K562 (cell line): ENCODE measurements around the gene HOXC4. TPM values are rescaled to one million over a fixed set of nuclear protein-coding genes. Genes with fewer than 3 reads are reported as not detected.

Experiments used
- ATAC-seq: fragments of 200-7000 bp; cut with Tn5 transposase; 3 replicates; pipeline ENCODE4 v1.9.1; 2020; ENCODE audit warnings: moderate library complexity
- BruUV-seq: library from RNA; stranded (reverse); fragments of 400-500 nt; replicated peaks from 2 replicates; lab custom pipeline; 2021; lab: Mats Ljungman, UMichigan
- CTCF ChIA-PET: fragments of 300-600 bp; formaldehyde crosslinking; extraction: SDS; loops from one replicate; lab custom pipeline; 2021; ENCODE audit warnings: low intra/inter-chr PET ratio; lab: Yijun Ruan, JAX
- POLR2A ChIA-PET: fragments of 300-600, 350-650 bp; sonication (Branson Sonifier 250); formaldehyde crosslinking; extraction: SDS; loops from one replicate; lab custom pipeline; 2021; ENCODE audit warnings: antibody characterized with exemption, inconsistent platforms; lab: Yijun Ruan, JAX
- DNase-seq, 4 experiments: peaks; one replicate each; pipeline versions ENCODE4 v3.0.0 to v3.0.0-alpha.2; 2011 to 2018; ENCODE audit warnings: low spot score in 3 of 4, mixed read lengths in 3 of 4; ENCODE audit errors: extremely low read depth in 1 of 4
- FAIRE-seq: peaks from 2 replicates; lab custom pipeline; 2011; peaks lifted over from hg19 to GRCh38; lab: Jason Lieb, UNC
- H2AFZ ChIP-seq: 2 replicates; pipeline ENCODE4 v1.6.0; 2011; ENCODE audit warnings: low read depth, low read length, control low read depth, inconsistent platforms
- H3K27ac ChIP-seq: fragments of 200-600 bp; 3 replicates; pipeline ENCODE4 v1.8.0; 2011; ENCODE audit warnings: low read depth, mild to moderate bottlenecking, control low read depth, inconsistent platforms, low read length, moderate library complexity, mixed read lengths; ENCODE audit errors: extremely low read depth
- H3K27me3 ChIP-seq, 2 experiments: fragments of 300-600 bp in 1 of 2; 2 replicates in 1 of 2; 3 replicates in 1 of 2; pipeline versions ENCODE4 v1.6.0 to v1.8.0; 2011; ENCODE audit warnings: inconsistent platforms in 2 of 2, low read length in 2 of 2, mild to moderate bottlenecking in 1 of 2, mixed read lengths in 1 of 2, moderate library complexity in 1 of 2; ENCODE audit not compliant: control insufficient read depth in 2 of 2, insufficient read depth in 2 of 2
- H3K36me3 ChIP-seq: fragments of 300-600 bp; 3 replicates; pipeline ENCODE4 v1.8.0; 2011; ENCODE audit warnings: mild to moderate bottlenecking, low read length, inconsistent platforms; ENCODE audit not compliant: control insufficient read depth, insufficient read depth
- H3K4me1 ChIP-seq, 2 experiments: fragments of 200-600 bp in 1 of 2; replicated peaks in 1 of 2; 2 replicates in 1 of 2; 3 replicates in 1 of 2; pipeline versions ENCODE4 v1.5.1 to v1.8.0; 2011; ENCODE audit warnings: inconsistent platforms in 2 of 2, low read length in 2 of 2, mild to moderate bottlenecking in 1 of 2, mixed read lengths in 1 of 2, moderate library complexity in 1 of 2; ENCODE audit not compliant: control insufficient read depth in 2 of 2, insufficient read depth in 2 of 2
- H3K4me2 ChIP-seq: 2 replicates; pipeline ENCODE4 v1.6.1; 2011; ENCODE audit warnings: low read length, control low read depth, inconsistent platforms, mixed read lengths; ENCODE audit not compliant: insufficient read depth
- H3K4me3 ChIP-seq: fragments of 200-600 bp; sonication (generic), shearing (Covaris generic); 2 replicates; pipeline ENCODE4 v1.5.1; 2016; ENCODE audit warnings: control low read depth, inconsistent platforms
- H3K79me2 ChIP-seq: fragments of 200-600 bp; 3 replicates; pipeline ENCODE4 v1.8.0; 2011; ENCODE audit warnings: low read length, inconsistent platforms; ENCODE audit not compliant: control insufficient read depth, insufficient read depth
- H3K9ac ChIP-seq, 2 experiments: 2 replicates each; pipeline versions ENCODE4 v1.6.0 to v1.6.1; 2011; ENCODE audit warnings: low read depth in 2 of 2, low read length in 2 of 2, control low read depth in 1 of 2, inconsistent platforms in 1 of 2, mild to moderate bottlenecking in 1 of 2, mixed read lengths in 1 of 2; ENCODE audit not compliant: insufficient read depth in 1 of 2
- H3K9me1 ChIP-seq: one replicate; pipeline ENCODE4 v1.6.0; 2011; ENCODE audit warnings: inconsistent platforms, mild to moderate bottlenecking, low read length, moderate library complexity; ENCODE audit not compliant: control insufficient read depth, insufficient read depth
- H3K9me3 ChIP-seq: replicated peaks from 2 replicates; pipeline ENCODE4 v1.5.1; 2011; ENCODE audit warnings: low read depth, low read length, inconsistent platforms; ENCODE audit not compliant: control insufficient read depth, insufficient read depth
- H4K20me1 ChIP-seq: replicated peaks from 2 replicates; pipeline ENCODE4 v1.6.1; 2011; ENCODE audit warnings: low read length, inconsistent platforms, mixed read lengths; ENCODE audit not compliant: control insufficient read depth, insufficient read depth
- BCLAF1 ChIP-seq, 2 experiments: fragments of 450-650 bp in 1 of 2; IDR thresholded peaks; 2 replicates each; pipeline ENCODE4 v1.6.1; 2011 to 2017; ENCODE audit warnings: low read depth in 2 of 2, antibody characterized with exemption in 1 of 2, borderline replicate concordance in 1 of 2, low read length in 1 of 2, mild to moderate bottlenecking in 1 of 2, mixed read lengths in 1 of 2; ENCODE audit not compliant: control insufficient read depth in 1 of 2
- CBFA2T2 ChIP-seq: fragments of 450-650 bp; conservative IDR thresholded peaks from 2 replicates; pipeline ENCODE4 v1.6.1; 2017; ENCODE audit warnings: mild to moderate bottlenecking
- ERF ChIP-seq: fragments of 450-650 bp; formaldehyde crosslinking; IDR thresholded peaks from 2 replicates; pipeline ENCODE4 v1.4.0; 2020; ENCODE audit warnings: mild to moderate bottlenecking, mixed read lengths
- L3MBTL2 ChIP-seq: fragments of 450-650 bp; IDR thresholded peaks from 2 replicates; pipeline ENCODE4 v1.6.1; 2016; ENCODE audit warnings: mild to moderate bottlenecking, moderate library complexity
- MAZ ChIP-seq, 2 experiments: fragments of 450-650 bp in 1 of 2; sonication (generic) in 1 of 2; formaldehyde crosslinking; IDR thresholded peaks in 1 of 2; conservative IDR thresholded peaks in 1 of 2; 2 replicates each; pipeline versions ENCODE4 v1.4.0 to v1.5.0; 2020; ENCODE audit warnings: mild to moderate bottlenecking in 1 of 2, missing genetic modification reagents in 1 of 2
- MTA1 ChIP-seq: fragments of 450-650 bp; IDR thresholded peaks from 2 replicates; pipeline ENCODE4 v1.6.1; 2017; ENCODE audit warnings: borderline replicate concordance
- NBN ChIP-seq: fragments of 450-650 bp; IDR thresholded peaks from 2 replicates; pipeline ENCODE4 v1.6.1; 2016; ENCODE audit warnings: low read depth, mild to moderate bottlenecking
- NCOA6 ChIP-seq: fragments of 450-650 bp; IDR thresholded peaks from 2 replicates; pipeline ENCODE4 v1.6.1; 2017; ENCODE audit warnings: mild to moderate bottlenecking
- NFYB ChIP-seq: IDR thresholded peaks from 2 replicates; pipeline ENCODE4 v1.6.1; 2011; ENCODE audit warnings: mild to moderate bottlenecking, moderate library complexity; ENCODE audit not compliant: insufficient read length; ENCODE audit errors: extremely low read depth
- PKNOX1 ChIP-seq: fragments of 450-650 bp; IDR thresholded peaks from 2 replicates; pipeline ENCODE4 v1.6.1; 2016
- RAD51 ChIP-seq: fragments of 450-650 bp; IDR thresholded peaks from 2 replicates; pipeline ENCODE4 v1.7.1; 2016; ENCODE audit warnings: low read depth, mild to moderate bottlenecking, borderline replicate concordance
- USF2 ChIP-seq: sonication (generic); formaldehyde crosslinking; IDR thresholded peaks from 2 replicates; pipeline ENCODE4 v1.5.0; 2020; ENCODE audit warnings: missing genetic modification reagents
- ZFP1 ChIP-seq: fragments of 450-650 bp; formaldehyde crosslinking; IDR thresholded peaks from 2 replicates; pipeline ENCODE4 v1.4.0; 2020; ENCODE audit warnings: mild to moderate bottlenecking, mixed read lengths
- ZNF384 ChIP-seq: IDR thresholded peaks from 2 replicates; pipeline ENCODE4 v1.6.1; 2012; ENCODE audit warnings: low read depth, low read length, improper control_type of control experiment
- ZNF77 ChIP-seq: fragments of 250-450 bp; sonication (Bioruptor Pico); IDR thresholded peaks from 2 replicates; pipeline ENCODE4 v1.5.0; 2020
- ZNF79 ChIP-seq: fragments of 250-450 bp; sonication (Bioruptor Pico); IDR thresholded peaks from 2 replicates; pipeline ENCODE4 v1.4.0; 2020; ENCODE audit warnings: low read depth, mild to moderate bottlenecking, moderate library complexity
- WGBS: fragments of 100-300 bp; shearing (Covaris generic); methylation state at CpG from one replicate; pipeline ENCODE4 v1.1.6; 2016; ENCODE audit warnings: low coverage, mixed read lengths; ENCODE audit not compliant: insufficient coverage; ENCODE audit errors: missing lambda C conversion rate; 5-methylcytosine and 5-hydroxymethylcytosine counted together
- in situ Hi-C: fragments of 300-500 bp; cut with MboI; formaldehyde crosslinking; loops from 4 replicates; pipeline ENCODE4 v1.15.0; 2018; ENCODE audit warnings: inconsistent platforms, mixed read lengths
- intact Hi-C: fragments of 100-400 bp; cut with micrococcal nuclease; formaldehyde crosslinking; loops from 2 replicates; pipeline ENCODE4 v1.14.2; 2022
- polyA plus RNA-seq, 8 experiments: library from polyadenylated mRNA; depleted of rRNA in 4 of 8; stranded (reverse) in 5 of 8; unstranded in 3 of 8; fragments of >200 nt; fragmentation: Nextera tagmentation in 2 of 8; fragmentation: Illumina TruSeq in 1 of 8; extraction: Ambion mirVana in 2 of 8; extraction: Trizol in 1 of 8; gene quantifications; 2 replicates each; pipeline versions ENCODE4 v1.2.1 to v1.2.3, GENCODE V29; 2011 to 2014; ENCODE audit warnings: inconsistent platforms in 1 of 8, missing spikeins in 1 of 8
- total RNA-seq, 7 experiments: library from RNA; depleted of rRNA in 6 of 7; stranded (reverse); fragments of >200 nt in 6 of 7; fragmentation: Illumina TruSeq in 2 of 7; extraction: Trizol in 2 of 7; gene quantifications; 2 replicates each; pipeline versions ENCODE4 v1.2.1 to v1.2.3, GENCODE V29; 2011 to 2021; ENCODE audit warnings: low replicate concordance in 1 of 7

HOXC4 gene
- total and polyA plus RNA-seq, 9 of the 15 experiments (the other 6 are each of a cell fraction or from before 2014, with no cell fraction given), result 0.06 to 1.5 (median 0.44) TPM; not detected in 1

- Histone ChIP-seq H3K27ac (peak within 1 kb of the TSS; percentile 51; the same call in 2 of the 3 replicates), H3K4me1 (peaks cover 3 to 25% of the 10 kb centered on the region in 2 experiments; a peak in 3 of 5 replicates), H4K20me1 (no peaks in the 10 kb centered on the region), H3K9me1 (no peaks in the 10 kb centered on the region), H3K9ac (peak within 1 kb of the TSS; percentile 42 to 78), H3K79me2 (no peaks in the 10 kb centered on the region), H3K4me3 (peak within 1 kb of the TSS; percentile 32), H3K27me3 (no peaks in the 10 kb centered on the region), H3K36me3 (peaks cover 2% of the 10 kb centered on the region; the same call in 1 of the 3 replicates), H3K4me2 (peak within 1 kb of the TSS; percentile 82), H2AFZ (peak within 1 kb of the TSS; percentile 86), H3K9me3 (no peaks in the 10 kb centered on the region)
- DNase-seq, result peak; percentile 57 to 80 (median 74)
- BruUV-seq, result TSS peak; percentile 85
- ChIA-PET CTCF (no interaction called here), POLR2A (interaction anchor here (0.6 to 1.5 kb wide), 4 partner anchors 11 to 673 kb away, joined by 3 to 5 read pairs (median 3); no protein-coding TSS in a partner anchor)
- 47% methylated on average over 35 of the region's 36 CpGs for WGBS
- FAIRE-seq, result peak; percentile 74
- intact Hi-C loops, result no loop called here
- in situ Hi-C loops, result loop anchor here (10.0 kb wide), 1 partner anchor 166 kb away; no protein-coding TSS in a partner anchor
- peak; percentile 76 for ATAC-seq
- 0 out of 2 replicates have a peak, but pooled peaks have one; percentile 22 for TF ChIP-seq L3MBTL2
- TF ChIP-seq NFYB, result peak; percentile 52
- no peak for TF ChIP-seq ZNF79
- peak; percentile 85 for TF ChIP-seq USF2 (CRISPR knock-in tag)
- no peak for TF ChIP-seq ERF (CRISPR knock-in tag)
- TF ChIP-seq CBFA2T2, result 0 out of 2 replicates have a peak, but pooled peaks have one; percentile 4
- TF ChIP-seq ZFP1 (CRISPR knock-in tag), result no peak
- TF ChIP-seq PKNOX1, result 0 out of 2 replicates have a peak, but pooled peaks have one; percentile 14
- TF ChIP-seq ZNF384, result peak; percentile 49; the same call in 1 of the 2 replicates
- no peak for TF ChIP-seq MTA1
- TF ChIP-seq ZNF77 (CRISPR knock-in tag), result no peak
- TF ChIP-seq NBN, result no peak
- TF ChIP-seq NCOA6, result no peak
- TF ChIP-seq MAZ (CRISPR knock-in tag; conservative IDR thresholded peaks at IDR 0.05 in 1 of 2, IDR thresholded peaks at IDR 0.05 in 1 of 2), result no peak
- no peak for TF ChIP-seq BCLAF1 (IDR thresholded peaks at IDR 0.05; ENCODE audit: borderline replicate concordance in 1 of 2, control insufficient read depth in 1 of 2, low read depth in 2 of 2, low read length in 1 of 2)
- peak; percentile 85 for TF ChIP-seq RAD51
Observed at GRCh38 chr12:54028314-54029201, 25.1 kb upstream of the HOXC4 start, which contains the start of gene HOXC6. Gene HOXC6, plus strand, starts transcription at chr12:54028440. Its CDS starts 82 bp downstream, at chr12:54028522.
